Neuronal stem cell (in vitro differentiated cells): ENCODE measurements around the gene UNC13B.

Source experiments
- DNase-seq: peaks from one replicate; pipeline ENCODE4 v3.0.0-alpha.2; 2013; ENCODE audit warnings: low spot score
- H2AFZ ChIP-seq: one replicate; pipeline ENCODE4 v1.6.1; 2013; ENCODE audit warnings: mild to moderate bottlenecking, low read length, inconsistent platforms
- H2AK5ac ChIP-seq: 2 replicates; pipeline ENCODE4 v1.6.1; 2013; ENCODE audit warnings: low read depth, mild to moderate bottlenecking, inconsistent platforms, low read length, moderate library complexity, mixed read lengths
- H2BK120ac ChIP-seq: 2 replicates; pipeline ENCODE4 v1.6.1; 2013; ENCODE audit warnings: low read depth, mild to moderate bottlenecking, inconsistent platforms, low read length, moderate library complexity, mixed read lengths
- H2BK12ac ChIP-seq: one replicate; pipeline ENCODE4 v1.6.1; 2013; ENCODE audit warnings: low read length, inconsistent platforms
- H2BK15ac ChIP-seq: 2 replicates; pipeline ENCODE4 v1.6.1; 2013; ENCODE audit warnings: mild to moderate bottlenecking, low read length, inconsistent platforms, mixed read lengths
- H2BK5ac ChIP-seq: one replicate; pipeline ENCODE4 v1.6.1; 2013; ENCODE audit warnings: inconsistent platforms, mild to moderate bottlenecking, low read length, moderate library complexity
- H3K14ac ChIP-seq: one replicate; pipeline ENCODE4 v1.6.1; 2013; ENCODE audit warnings: low read length, inconsistent platforms
- H3K18ac ChIP-seq: 2 replicates; pipeline ENCODE4 v1.6.1; 2013; ENCODE audit warnings: low read length, inconsistent platforms
- H3K23ac ChIP-seq: 2 replicates; pipeline ENCODE4 v1.6.1; 2013; ENCODE audit warnings: low read depth, mild to moderate bottlenecking, mixed read lengths, low read length, inconsistent platforms; ENCODE audit not compliant: poor library complexity
- H3K27ac ChIP-seq: replicated peaks from 3 replicates; pipeline ENCODE4 v1.5.1; 2013; ENCODE audit warnings: low read length, inconsistent platforms
- H3K27me3 ChIP-seq, 3 experiments: 2 replicates each; pipeline ENCODE4 v1.6.1; 2013; ENCODE audit warnings: low read length in 3 of 3, mild to moderate bottlenecking in 2 of 3, inconsistent platforms in 1 of 3, low read depth in 1 of 3, mixed read lengths in 1 of 3, moderate library complexity in 1 of 3; ENCODE audit not compliant: control insufficient read depth in 3 of 3, insufficient read depth in 3 of 3
- H3K36me3 ChIP-seq, 2 donors: replicated peaks in 1 of 2; 2 replicates each; pipeline ENCODE4 v1.6.1; 2013; ENCODE audit warnings: low read length in 2 of 2; ENCODE audit not compliant: control insufficient read depth in 2 of 2, insufficient read depth in 2 of 2
- H3K4ac ChIP-seq: 2 replicates; pipeline ENCODE4 v1.6.1; 2013; ENCODE audit warnings: inconsistent platforms, mild to moderate bottlenecking, low read length, moderate library complexity
- H3K4me1 ChIP-seq, 2 donors: 1 replicate in 1 of 2; 2 replicates in 1 of 2; pipeline ENCODE4 v1.6.1; 2013; ENCODE audit warnings: low read length in 2 of 2, low read depth in 1 of 2; ENCODE audit not compliant: control insufficient read depth in 2 of 2, insufficient read depth in 1 of 2
- H3K4me2 ChIP-seq: one replicate; pipeline ENCODE4 v1.6.1; 2013; ENCODE audit warnings: mild to moderate bottlenecking, low read length, inconsistent platforms; ENCODE audit not compliant: insufficient read depth, poor library complexity, severe bottlenecking
- H3K4me3 ChIP-seq, 2 donors: 2 replicates each; pipeline ENCODE4 v1.5.1; 2013; ENCODE audit warnings: low read length in 2 of 2, mild to moderate bottlenecking in 2 of 2, inconsistent platforms in 1 of 2, moderate library complexity in 1 of 2
- H3K79me1 ChIP-seq: one replicate; pipeline ENCODE4 v1.6.1; 2013; ENCODE audit warnings: low read depth, mild to moderate bottlenecking, inconsistent platforms, low read length, moderate library complexity
- H3K9ac ChIP-seq: one replicate; pipeline ENCODE4 v1.6.1; 2013; ENCODE audit warnings: mild to moderate bottlenecking, low read depth, low read length, inconsistent platforms; ENCODE audit not compliant: poor library complexity
- H3K9me3 ChIP-seq, 2 donors: replicated peaks in 1 of 2; 2 replicates each; pipeline versions ENCODE3 to v1.6.1; 2013; ENCODE audit warnings: low read length in 2 of 2, mild to moderate bottlenecking in 2 of 2, inconsistent platforms in 1 of 2, low read depth in 1 of 2, mixed read lengths in 1 of 2, moderate library complexity in 1 of 2; ENCODE audit not compliant: control insufficient read depth in 2 of 2, insufficient read depth in 1 of 2
- H4K8ac ChIP-seq: one replicate; pipeline ENCODE4 v1.6.1; 2013; ENCODE audit warnings: low read depth, mild to moderate bottlenecking, inconsistent platforms, low read length, moderate library complexity
- H4K91ac ChIP-seq: one replicate; pipeline ENCODE4 v1.6.1; 2013; ENCODE audit warnings: low read length, low read depth, mild to moderate bottlenecking, inconsistent platforms; ENCODE audit not compliant: poor library complexity
- WGBS, 2 donors: extraction: QIAGEN DNeasy Blood & Tissue Kit; methylation state at CpG; one replicate each; pipeline ENCODE4 v1.1.7; 2013; ENCODE audit warnings: missing lambda C conversion rate in 2 of 2, mixed read lengths in 1 of 2; ENCODE audit not compliant: insufficient read length in 2 of 2, insufficient replicate concordance in 1 of 2; ENCODE audit errors: extremely low coverage in 2 of 2; 5-methylcytosine and 5-hydroxymethylcytosine counted together

UNC13B gene

GRCh38 chr9:35220659-35221338 is 59.0 kb downstream of the UNC13B start:
- Histone ChIP-seq H2AFZ (no peak overlapping the region), H2AK5ac (no peak overlapping the region), H3K23ac (no peak overlapping the region), H2BK5ac (no peak overlapping the region), H3K4ac (no peak overlapping the region), H2BK120ac (no peak overlapping the region), H3K4me1 (no peaks in the 10 kb centered on the region), H3K9me3 (peaks cover 0 to 8% of the 10 kb centered on the region in 2 donors), H3K27ac (no peak overlapping the region), H4K8ac (no peak overlapping the region), H3K36me3 (no peaks in the 10 kb centered on the region), H3K79me1 (no peaks in the 10 kb centered on the region), H3K14ac (no peak overlapping the region), H3K4me3 (no peak overlapping the region), H2BK15ac (no peak overlapping the region), H3K9ac (no peak overlapping the region), H3K18ac (no peak overlapping the region), H2BK12ac (no peak overlapping the region), H3K4me2 (no peak overlapping the region), H4K91ac (no peak overlapping the region), H3K27me3 (no peaks in the 10 kb centered on the region)
- WGBS, 2 donors, result no CpG with 5 or more reads among the region's 6 CpGs
- DNase-seq, result no peak

GRCh38 chr9:35225677-35226076 is 63.9 kb downstream of the UNC13B start:
- no peaks in the 10 kb centered on the region for H3K79me1 ChIP-seq
- H3K4me2 ChIP-seq, result no peak overlapping the region
- H2AK5ac ChIP-seq, result no peak overlapping the region
- H2BK5ac ChIP-seq, result no peak overlapping the region
- no peak overlapping the region for H3K23ac ChIP-seq
- H3K27ac ChIP-seq, result no peak overlapping the region
- H3K27me3 ChIP-seq, result no peaks in the 10 kb centered on the region
- H2BK12ac ChIP-seq, result no peak overlapping the region
- no peak overlapping the region for H3K14ac ChIP-seq
- no peak overlapping the region for H3K9ac ChIP-seq
- no peak for DNase-seq
- no peak overlapping the region for H4K8ac ChIP-seq
- H3K4ac ChIP-seq, result no peak overlapping the region
- H4K91ac ChIP-seq, result no peak overlapping the region
- no peak overlapping the region for H2BK120ac ChIP-seq
- H2AFZ ChIP-seq, result no peak overlapping the region
- H3K9me3 ChIP-seq, result peaks cover 0 to 8% of the 10 kb centered on the region in 2 donors
- no CpG with 5 or more reads among the region's 5 CpGs for WGBS, 2 donors
- no peaks in the 10 kb centered on the region for H3K36me3 ChIP-seq
- no peak overlapping the region for H2BK15ac ChIP-seq
- no peak overlapping the region for H3K18ac ChIP-seq
- H3K4me3 ChIP-seq, result no peak overlapping the region
- peaks cover 3 to 4% of the 10 kb centered on the region in 2 donors for H3K4me1 ChIP-seq

GRCh38 chr9:35226651-35227050 is 64.8 kb downstream of the UNC13B start:
- no peak overlapping the region for H2BK5ac ChIP-seq
- no peak overlapping the region for H3K18ac ChIP-seq
- no peak overlapping the region for H3K9ac ChIP-seq
- H2AK5ac ChIP-seq, result no peak overlapping the region
- no peak overlapping the region for H3K4me2 ChIP-seq
- H2BK15ac ChIP-seq, result no peak overlapping the region
- no peak overlapping the region for H2BK120ac ChIP-seq
- H3K4me1 ChIP-seq, result peaks cover 3 to 4% of the 10 kb centered on the region in 2 donors
- H3K27me3 ChIP-seq, result no peaks in the 10 kb centered on the region
- H3K14ac ChIP-seq, result no peak overlapping the region
- no peak for DNase-seq
- no peak overlapping the region for H4K91ac ChIP-seq
- H2AFZ ChIP-seq, result no peak overlapping the region
- WGBS, 2 donors, result no CpG with 5 or more reads among the region's 3 CpGs
- no peak overlapping the region for H3K27ac ChIP-seq
- H3K9me3 ChIP-seq, result peaks cover 0 to 8% of the 10 kb centered on the region in 2 donors
- H3K79me1 ChIP-seq, result no peaks in the 10 kb centered on the region
- no peak overlapping the region for H2BK12ac ChIP-seq
- no peaks in the 10 kb centered on the region for H3K36me3 ChIP-seq
- H4K8ac ChIP-seq, result no peak overlapping the region
- H3K4me3 ChIP-seq, result no peak overlapping the region
- H3K4ac ChIP-seq, result no peak overlapping the region
- no peak overlapping the region for H3K23ac ChIP-seq

- H3K9ac ChIP-seq, result no peak overlapping the region
- no peak overlapping the region for H2BK15ac ChIP-seq
- H2BK120ac ChIP-seq, result no peak overlapping the region
- H3K27me3 ChIP-seq, result no peaks in the 10 kb centered on the region
- no peak overlapping the region for H3K4me2 ChIP-seq
- H3K79me1 ChIP-seq, result no peaks in the 10 kb centered on the region
- no peak overlapping the region for H2BK5ac ChIP-seq
- H3K14ac ChIP-seq, result no peak overlapping the region
- peaks cover 3 to 4% of the 10 kb centered on the region in 2 donors for H3K4me1 ChIP-seq
- H3K23ac ChIP-seq, result no peak overlapping the region
- DNase-seq, result no peak
- no peak overlapping the region for H4K91ac ChIP-seq
- H4K8ac ChIP-seq, result no peak overlapping the region
- no peak overlapping the region for H3K18ac ChIP-seq
- H3K4ac ChIP-seq, result no peak overlapping the region
- no peak overlapping the region for H2AK5ac ChIP-seq
- no peak overlapping the region for H3K4me3 ChIP-seq
- WGBS, 2 donors, result no CpG with 5 or more reads among the region's 3 CpGs
- no peak overlapping the region for H2AFZ ChIP-seq
- H2BK12ac ChIP-seq, result no peak overlapping the region
- no peak overlapping the region for H3K27ac ChIP-seq
- peaks cover 0 to 8% of the 10 kb centered on the region in 2 donors for H3K9me3 ChIP-seq
- no peaks in the 10 kb centered on the region for H3K36me3 ChIP-seq
Observed at GRCh38 chr9:35227284-35227683, 65.5 kb downstream of the UNC13B start.
